Astrocyte of the cerebellum (primary cell): ENCODE measurements around the gene YPEL5.
"Not testable (repeated sequence)": the region's sequence is repeated elsewhere in the genome, so short reads cannot be mapped to it uniquely, and the experiment has no call there.

ENCODE experiments used
- DNase-seq: peaks from one replicate; pipeline ENCODE4 v3.0.0-alpha.2; 2011; ENCODE audit warnings: low read depth
- H3K4me3 ChIP-seq: 2 replicates; pipeline ENCODE4 v1.5.1; 2011; ENCODE audit warnings: mild to moderate bottlenecking, low read depth, low read length, moderate library complexity
- in situ Hi-C: cut with HindIII; loops from 2 replicates; pipeline ENCODE4 v1.10.0; 2017; ENCODE audit warnings: low sequenced_read_pairs
- TF ChIP-seq, protein P1 (sequence below): IDR thresholded peaks from 2 replicates; pipeline ENCODE4 v1.5.1; 2012; ENCODE audit warnings: low read length, low read depth, moderate library complexity, mild to moderate bottlenecking; ENCODE audit errors: missing control alignments

The YPEL5 gene

DNA sequence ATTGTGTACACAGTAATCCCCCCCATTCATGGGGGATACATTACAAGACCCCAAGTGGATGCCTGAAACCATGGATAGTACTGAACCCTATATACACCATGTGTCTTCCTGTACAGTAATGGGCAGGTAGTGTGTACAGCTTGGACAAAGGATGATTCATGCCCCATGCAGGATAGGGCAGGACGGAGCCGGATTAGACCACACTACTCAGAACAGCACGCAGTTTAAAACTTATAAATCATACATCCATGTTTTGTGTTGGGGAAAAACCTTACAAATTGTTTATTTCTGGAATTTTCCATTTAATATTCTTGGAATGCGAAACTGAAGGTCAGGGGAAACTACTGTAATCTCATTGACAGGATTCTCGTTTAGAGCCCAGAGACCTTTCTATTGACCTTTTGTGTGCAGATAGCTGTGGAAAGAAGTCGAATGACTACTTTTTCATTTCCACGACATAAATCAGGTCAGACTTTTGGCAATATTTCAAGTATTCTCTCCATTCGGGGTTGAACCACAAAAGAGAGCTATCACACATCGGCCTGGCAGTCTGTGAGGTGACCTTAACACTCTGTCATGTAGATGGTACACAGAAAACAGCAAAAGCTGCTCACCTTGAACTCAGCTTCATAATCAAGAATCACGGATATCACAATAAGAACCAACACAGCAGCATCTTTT lies 9.9 kb upstream of the YPEL5 start:
- DNase-seq: no peak
- no peak overlapping the region for H3K4me3 ChIP-seq
- in situ Hi-C loops: no loop called here
- TF ChIP-seq, protein P1, sequence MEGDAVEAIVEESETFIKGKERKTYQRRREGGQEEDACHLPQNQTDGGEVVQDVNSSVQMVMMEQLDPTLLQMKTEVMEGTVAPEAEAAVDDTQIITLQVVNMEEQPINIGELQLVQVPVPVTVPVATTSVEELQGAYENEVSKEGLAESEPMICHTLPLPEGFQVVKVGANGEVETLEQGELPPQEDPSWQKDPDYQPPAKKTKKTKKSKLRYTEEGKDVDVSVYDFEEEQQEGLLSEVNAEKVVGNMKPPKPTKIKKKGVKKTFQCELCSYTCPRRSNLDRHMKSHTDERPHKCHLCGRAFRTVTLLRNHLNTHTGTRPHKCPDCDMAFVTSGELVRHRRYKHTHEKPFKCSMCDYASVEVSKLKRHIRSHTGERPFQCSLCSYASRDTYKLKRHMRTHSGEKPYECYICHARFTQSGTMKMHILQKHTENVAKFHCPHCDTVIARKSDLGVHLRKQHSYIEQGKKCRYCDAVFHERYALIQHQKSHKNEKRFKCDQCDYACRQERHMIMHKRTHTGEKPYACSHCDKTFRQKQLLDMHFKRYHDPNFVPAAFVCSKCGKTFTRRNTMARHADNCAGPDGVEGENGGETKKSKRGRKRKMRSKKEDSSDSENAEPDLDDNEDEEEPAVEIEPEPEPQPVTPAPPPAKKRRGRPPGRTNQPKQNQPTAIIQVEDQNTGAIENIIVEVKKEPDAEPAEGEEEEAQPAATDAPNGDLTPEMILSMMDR: no peak

DNA sequence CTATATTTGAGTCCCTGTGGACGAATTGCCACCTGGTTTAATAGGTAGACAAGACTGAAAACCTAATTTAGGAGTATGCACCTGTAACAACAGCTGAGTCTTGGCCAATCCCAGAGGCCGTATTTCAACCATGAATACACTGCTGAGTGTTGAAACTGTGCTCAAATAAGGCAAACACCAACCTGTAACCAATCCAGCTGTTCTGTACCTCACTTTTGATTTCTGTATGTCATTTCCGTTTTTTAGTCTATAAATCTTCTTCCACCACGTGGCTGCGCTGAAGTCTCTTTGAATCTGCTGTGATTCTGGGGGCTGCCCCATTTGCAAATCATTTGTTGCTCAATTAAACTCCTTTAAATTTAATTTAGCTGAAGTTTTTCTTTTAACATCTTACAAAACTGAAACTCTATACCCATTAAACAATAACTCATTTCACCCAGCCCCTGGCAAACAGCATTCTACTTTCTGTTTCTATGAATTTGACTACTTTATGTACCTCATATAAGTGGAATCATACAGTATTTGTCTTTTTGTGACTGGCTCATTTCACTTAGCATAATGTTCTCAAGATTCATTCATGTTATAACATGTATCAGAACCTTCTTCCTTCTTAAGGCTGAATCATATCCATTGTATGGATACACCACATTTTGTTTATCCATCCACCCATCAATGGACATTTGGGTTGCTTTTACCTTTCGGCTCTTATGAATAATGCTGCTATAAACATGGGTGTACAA lies 7.5 kb upstream of the YPEL5 start:
- TF ChIP-seq, protein P1: no peak
- in situ Hi-C loops: no loop called here
- no peak overlapping the region for H3K4me3 ChIP-seq
- DNase-seq: no peak

DNA sequence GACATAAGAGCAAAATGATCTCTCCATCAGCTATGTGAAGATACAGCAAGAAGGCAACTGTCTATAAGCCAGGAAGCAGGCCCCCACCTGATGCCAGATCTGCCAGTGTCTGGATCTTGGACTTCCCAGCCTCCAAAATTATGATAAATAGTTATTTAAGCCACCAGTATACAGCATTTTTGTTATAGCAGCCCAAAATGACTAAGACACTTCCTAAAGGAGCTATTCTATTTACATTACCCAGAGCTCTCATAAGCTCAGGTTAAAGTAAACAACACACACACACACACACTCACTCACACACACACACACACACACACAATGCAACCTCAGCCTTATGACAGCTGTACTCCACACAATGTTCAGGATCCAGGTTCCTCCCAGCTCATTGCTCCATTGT lies 5.7 kb upstream of the YPEL5 start:
- DNase-seq: no peak
- in situ Hi-C loops: no loop called here
- TF ChIP-seq, protein P1: no peak

DNA sequence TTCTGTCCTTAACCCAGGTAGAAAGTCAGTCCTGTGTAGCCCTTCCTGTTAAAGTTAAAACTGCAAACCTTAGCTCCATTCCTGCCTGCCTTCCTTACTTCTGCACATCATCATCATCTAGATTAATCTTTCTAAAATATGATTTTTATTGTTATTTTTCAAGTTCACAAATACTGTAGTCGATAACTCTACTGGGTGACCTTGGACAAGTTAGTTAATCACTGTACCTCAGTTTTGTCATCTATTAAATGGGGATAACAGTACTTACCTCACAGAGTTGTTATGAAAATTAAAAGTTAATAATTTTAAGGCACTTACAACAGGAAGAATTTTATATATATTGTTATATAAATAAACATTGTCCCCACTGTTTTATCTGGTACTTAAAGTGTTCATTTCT lies 2.5 kb upstream of the YPEL5 start:
- H3K4me3 ChIP-seq: no peak overlapping the region
- in situ Hi-C loops: no loop called here
- TF ChIP-seq, protein P1: no peak
- no peak for DNase-seq

More for the DNA sequence above, 5.7 kb upstream of the YPEL5 start:
- no peak overlapping the region for H3K4me3 ChIP-seq

DNA sequence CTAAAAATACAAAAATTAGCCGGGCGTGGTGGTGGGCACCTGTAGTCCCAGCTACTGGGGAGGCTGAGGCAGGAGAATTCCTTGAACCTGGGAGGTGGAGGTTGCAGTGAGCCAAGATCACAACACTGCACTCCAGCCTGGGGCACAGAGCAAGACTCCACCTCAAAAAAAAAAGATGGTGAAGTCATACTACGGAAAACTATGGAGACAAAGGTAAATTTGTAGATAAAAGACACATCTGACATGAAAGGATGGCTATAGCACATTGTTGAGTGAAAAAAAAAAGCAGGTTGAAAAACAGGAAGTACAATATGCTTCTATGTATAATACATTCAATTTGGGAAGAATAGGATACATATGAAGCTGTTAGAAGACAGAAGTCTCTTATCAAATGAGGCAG lies 1.9 kb upstream of the YPEL5 start:
- H3K4me3 ChIP-seq, in situ Hi-C loops, DNase-seq: not testable (repeated sequence)

DNA sequence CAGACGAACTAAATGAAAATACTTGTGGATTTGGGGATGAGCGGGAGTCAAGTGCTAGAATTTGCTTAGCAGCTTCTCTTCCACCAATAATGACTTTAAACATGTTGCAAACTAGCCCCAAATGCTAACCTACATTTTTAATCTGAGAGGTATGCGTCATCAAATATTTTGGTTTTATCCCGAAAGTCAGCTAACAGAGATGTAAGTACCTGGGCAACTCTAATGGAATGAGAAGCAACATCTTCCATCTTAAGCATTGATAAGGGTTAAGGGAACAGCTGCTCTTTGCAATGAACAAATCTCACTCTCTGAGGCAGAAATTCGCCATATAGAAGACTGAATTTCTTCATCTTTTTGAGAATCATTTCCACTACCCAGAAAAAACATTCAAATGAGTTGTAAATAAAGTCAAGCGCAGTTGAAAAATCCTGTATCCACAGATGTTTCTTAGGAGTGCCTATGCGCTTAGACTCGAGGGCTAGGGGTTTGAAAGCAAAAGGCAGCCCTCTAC lies 926 bp upstream of the YPEL5 start:
- in situ Hi-C loops: no loop called here
- TF ChIP-seq, protein P1: no peak
- no peak for DNase-seq
- H3K4me3 ChIP-seq: peak overlapping the region; percentile 44

DNA sequence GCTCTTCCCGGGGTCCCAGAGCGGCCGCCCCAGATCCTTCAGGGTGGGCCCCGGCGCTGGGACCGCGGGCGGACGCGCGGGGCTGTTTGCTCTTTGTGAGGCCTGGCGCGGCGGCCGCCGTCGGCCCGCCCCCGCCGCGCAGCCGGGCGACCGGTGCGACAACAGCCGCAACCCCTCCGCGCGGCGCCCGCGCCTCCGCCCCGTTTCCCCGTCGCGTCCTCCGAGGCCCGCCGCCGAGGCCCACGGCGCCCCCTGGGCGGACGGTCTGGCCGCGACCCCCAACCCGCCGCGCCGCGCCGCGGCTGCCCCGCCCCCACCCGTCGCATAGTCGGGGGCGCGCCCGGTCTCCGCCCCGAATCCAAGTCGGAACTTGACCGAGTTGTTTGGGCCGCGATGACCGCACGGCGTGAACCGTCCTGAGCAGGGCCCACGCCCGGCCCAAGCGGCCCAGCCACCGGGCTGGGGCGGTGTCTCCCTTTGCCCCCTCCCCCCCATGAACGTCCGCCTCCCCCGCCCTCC lies 448 bp downstream of the YPEL5 start:
- H3K4me3 ChIP-seq: peak overlapping the region; percentile 90
- in situ Hi-C loops: no loop called here
- TF ChIP-seq, protein P1: no peak
- no peak for DNase-seq
